ENCODE data around the gene NT5DC2. TPM values are rescaled to one million over a fixed set of nuclear protein-coding genes. Genes with fewer than 3 reads are reported as not detected.

The NT5DC2 gene
- total RNA-seq, 4 donors from 2014 or later = 18.3 to 50.3 (median 39.5) TPM

DNA sequence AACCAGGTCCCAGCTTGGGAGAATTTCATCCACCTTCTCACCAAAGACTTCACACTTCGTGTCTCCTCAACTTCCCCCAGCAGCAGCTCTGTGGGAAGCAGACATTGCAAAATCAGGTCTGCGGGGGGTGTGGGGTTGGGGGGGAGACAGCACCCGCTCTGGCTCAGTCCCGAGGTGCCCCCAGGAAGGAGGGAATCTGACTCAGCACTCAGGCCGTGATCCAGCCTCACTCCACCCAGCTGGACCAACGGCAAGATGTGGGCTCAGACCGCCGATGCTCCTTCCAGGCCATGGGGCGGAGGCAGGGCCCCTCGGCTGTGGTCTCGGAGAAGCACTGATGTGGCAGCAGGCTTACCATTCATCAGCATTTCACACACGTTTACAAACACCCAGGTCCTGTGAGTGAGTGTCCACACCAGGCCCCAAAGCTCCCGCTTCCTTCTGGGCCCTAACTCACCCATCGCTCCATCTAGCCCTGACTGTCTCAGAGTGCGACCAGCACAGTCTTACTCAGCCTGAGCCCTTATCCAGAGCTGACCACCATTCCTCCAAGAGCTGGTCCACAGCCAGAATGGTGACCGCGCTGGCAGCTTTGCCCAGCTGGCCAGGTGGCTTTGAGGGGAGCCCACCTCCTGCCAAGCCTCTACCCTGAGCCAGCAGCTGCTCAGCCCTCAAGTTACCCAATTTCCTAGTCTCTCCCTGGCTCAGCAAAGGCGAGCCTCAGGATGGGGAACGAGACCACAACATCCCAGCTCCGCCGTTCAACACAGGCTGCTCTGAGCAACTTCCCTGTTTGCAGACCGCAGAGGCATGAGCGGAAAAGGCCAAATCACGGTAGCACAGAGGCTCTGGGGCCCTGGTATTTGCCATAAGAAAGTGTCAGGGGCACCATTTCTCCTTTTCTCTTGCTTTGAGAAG is 35.3 kb downstream of the NT5DC2 start:
- ATAC-seq (ENCODE audit: low FRiP score) (peak; percentile 62), DNase-seq (ENCODE audit: low spot score) (no peak)
- TF ChIP-seq, protein P1, sequence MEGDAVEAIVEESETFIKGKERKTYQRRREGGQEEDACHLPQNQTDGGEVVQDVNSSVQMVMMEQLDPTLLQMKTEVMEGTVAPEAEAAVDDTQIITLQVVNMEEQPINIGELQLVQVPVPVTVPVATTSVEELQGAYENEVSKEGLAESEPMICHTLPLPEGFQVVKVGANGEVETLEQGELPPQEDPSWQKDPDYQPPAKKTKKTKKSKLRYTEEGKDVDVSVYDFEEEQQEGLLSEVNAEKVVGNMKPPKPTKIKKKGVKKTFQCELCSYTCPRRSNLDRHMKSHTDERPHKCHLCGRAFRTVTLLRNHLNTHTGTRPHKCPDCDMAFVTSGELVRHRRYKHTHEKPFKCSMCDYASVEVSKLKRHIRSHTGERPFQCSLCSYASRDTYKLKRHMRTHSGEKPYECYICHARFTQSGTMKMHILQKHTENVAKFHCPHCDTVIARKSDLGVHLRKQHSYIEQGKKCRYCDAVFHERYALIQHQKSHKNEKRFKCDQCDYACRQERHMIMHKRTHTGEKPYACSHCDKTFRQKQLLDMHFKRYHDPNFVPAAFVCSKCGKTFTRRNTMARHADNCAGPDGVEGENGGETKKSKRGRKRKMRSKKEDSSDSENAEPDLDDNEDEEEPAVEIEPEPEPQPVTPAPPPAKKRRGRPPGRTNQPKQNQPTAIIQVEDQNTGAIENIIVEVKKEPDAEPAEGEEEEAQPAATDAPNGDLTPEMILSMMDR (IDR thresholded peaks at IDR 0.05) = no peak

GRCh38 chr3:52495777-52496602 is 37.7 kb downstream of the NT5DC2 start:
- peak; percentile 10 for ATAC-seq (ENCODE audit: low FRiP score)
- no peak for DNase-seq (ENCODE audit: low spot score)
- TF ChIP-seq, protein P1 (IDR thresholded peaks at IDR 0.05) = no peak

DNA sequence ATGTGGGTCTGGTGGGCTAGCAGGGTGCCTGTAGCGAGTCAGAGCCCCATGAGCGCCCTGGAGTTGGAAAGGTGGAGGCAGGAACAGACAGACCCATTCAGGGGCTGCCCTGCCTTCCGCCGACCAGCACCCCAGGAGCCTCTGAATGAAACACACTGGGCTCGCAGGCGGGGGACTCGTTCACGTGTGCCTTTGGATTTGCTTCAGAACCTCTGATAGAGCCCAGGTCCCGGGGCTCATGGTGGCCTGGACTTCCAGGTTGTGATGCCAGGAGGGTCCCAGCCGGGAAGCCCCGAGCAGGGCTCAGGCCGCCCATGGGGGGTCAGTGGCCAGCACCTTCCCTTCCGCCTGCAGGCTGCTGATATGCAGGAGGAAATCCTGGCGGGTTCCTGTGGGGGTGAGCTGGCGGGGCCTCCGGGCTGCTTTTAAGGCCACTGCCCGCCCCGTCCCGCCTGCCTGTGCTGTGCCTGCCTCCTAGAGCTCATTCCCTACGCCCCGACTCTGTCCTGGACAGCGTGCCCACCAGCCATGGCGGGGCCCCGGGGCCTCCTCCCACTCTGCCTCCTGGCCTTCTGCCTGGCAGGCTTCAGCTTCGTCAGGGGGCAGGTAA is 38.7 kb downstream of the NT5DC2 start, which contains the start of gene STAB1:
TSS of gene STAB1 (plus strand) at position 453 of the 610 bp plus-strand sequence. CDS start at position 529, 76 bp downstream.
- TF ChIP-seq, protein P1 (IDR thresholded peaks at IDR 0.05) = no peak
- peak; percentile 14 for ATAC-seq (ENCODE audit: low FRiP score)
- DNase-seq (ENCODE audit: low spot score) = no peak

DNA sequence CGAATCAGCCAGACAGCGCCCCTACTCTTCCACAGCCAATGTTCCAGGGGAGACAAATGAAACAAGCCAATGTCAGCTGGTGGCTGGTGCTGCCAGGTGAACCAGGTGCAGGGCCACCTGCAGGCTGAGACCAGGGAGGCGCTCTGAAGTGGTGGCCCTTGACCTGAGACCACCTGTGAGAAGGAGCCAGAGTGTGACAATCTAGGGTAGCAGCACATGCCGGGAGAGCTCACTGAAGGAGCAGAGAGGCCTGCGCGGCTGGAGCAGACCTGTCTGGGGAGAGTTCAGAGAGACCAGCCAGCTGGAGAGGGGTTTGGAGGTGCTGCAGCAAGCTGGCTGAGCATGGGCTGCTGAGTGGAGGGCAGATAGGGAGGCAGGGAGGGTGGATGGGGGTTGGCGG is 39.2 kb downstream of the NT5DC2 start:
- ATAC-seq (ENCODE audit: low FRiP score) (no peak), DNase-seq (ENCODE audit: low spot score) (no peak)
- TF ChIP-seq, protein P1 (IDR thresholded peaks at IDR 0.05) = no peak

- no peak for DNase-seq (ENCODE audit: low spot score)
- TF ChIP-seq, protein P1 (IDR thresholded peaks at IDR 0.05) = no peak
Observed at GRCh38 chr3:52493232-52494017, 40.2 kb downstream of the NT5DC2 start.

GRCh38 chr3:52492059-52492458 is 41.6 kb downstream of the NT5DC2 start:
- DNase-seq (ENCODE audit: low spot score) = no peak
- no peak for ATAC-seq (ENCODE audit: low FRiP score)
- TF ChIP-seq, protein P1 (IDR thresholded peaks at IDR 0.05) = no peak

More at GRCh38 chr3:52493232-52494017, 40.2 kb downstream of the NT5DC2 start:
- no peak for ATAC-seq (ENCODE audit: low FRiP score)
